AG10803 (cell line): Measurements from ENCODE around the gene KRT12.

Experiments
- DNase-seq: peaks from one replicate; pipeline ENCODE4 v3.0.0; 2010; ENCODE audit warnings: low read depth
- H3K4me3 ChIP-seq: 2 replicates; pipeline ENCODE4 v1.5.1; 2011; ENCODE audit warnings: mild to moderate bottlenecking, low read length, control low read depth
- CTCF ChIP-seq: conservative IDR thresholded peaks from 2 replicates; pipeline ENCODE4 v1.5.1; 2011; ENCODE audit warnings: mild to moderate bottlenecking, low read length, control low read depth, inconsistent platforms

KRT12 gene

GRCh38 chr17:40821536-40821935 lies 45.5 kb downstream of the KRT12 start:
- TF ChIP-seq CTCF: no peak
- H3K4me3 ChIP-seq: no peak overlapping the region
- DNase-seq: no peak

- DNase-seq: no peak
- no peak for TF ChIP-seq CTCF
- H3K4me3 ChIP-seq: no peak overlapping the region
Observed at GRCh38 chr17:40820228-40820838, 46.7 kb downstream of the KRT12 start.

GRCh38 chr17:40819528-40820125 lies 47.4 kb downstream of the KRT12 start:
- H3K4me3 ChIP-seq: peak overlapping the region; percentile 64
- peak; percentile 42 for DNase-seq
- no peak for TF ChIP-seq CTCF

- DNase-seq: peak; percentile 86
- no peak for TF ChIP-seq CTCF
- peak overlapping the region; percentile 73 for H3K4me3 ChIP-seq
Observed at GRCh38 chr17:40818733-40819527, 48.1 kb downstream of the KRT12 start.

GRCh38 chr17:40818343-40818732 lies 48.7 kb downstream of the KRT12 start:
- no peak for TF ChIP-seq CTCF
- H3K4me3 ChIP-seq: peak overlapping the region; percentile 73
- DNase-seq: no peak

- DNase-seq: no peak
- H3K4me3 ChIP-seq: no peak overlapping the region
- TF ChIP-seq CTCF: no peak
Observed at GRCh38 chr17:40817103-40817682, 49.8 kb downstream of the KRT12 start.
